Hematopoietic multipotent progenitor cell treated with erythropoietin and hydrocortisone succinate and interleukin-3 and kit ligand, for 4 days (in vitro differentiated cells): ENCODE results near the gene C15orf62.
A peak's percentile ranks its signal among the peaks of the same experiment; 100 is the strongest.

ENCODE experiments used
- DNase-seq: peaks from one replicate; pipeline ENCODE4 v3.0.0-alpha.2; 2015

The C15orf62 gene

DNA sequence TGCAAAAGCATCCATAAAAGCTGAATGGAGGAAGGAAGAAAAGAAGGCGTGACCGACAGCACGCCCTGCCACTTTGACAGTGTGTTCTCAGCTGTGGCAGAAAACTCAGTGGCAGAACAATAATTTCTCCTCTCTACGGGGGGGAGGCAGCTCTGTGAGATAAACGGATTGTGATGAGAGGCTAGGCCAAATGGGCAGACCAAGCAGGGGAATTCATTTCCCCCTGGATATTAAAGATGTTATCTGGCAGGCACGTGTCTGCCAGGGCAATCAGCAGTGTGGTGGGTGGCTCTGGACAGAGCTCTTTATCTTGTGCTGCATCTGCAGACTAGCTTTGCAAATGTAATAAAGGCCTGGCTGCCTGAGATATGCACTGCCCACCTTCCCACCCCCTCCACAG, 12.8 kb upstream of the C15orf62 start:
- DNase-seq: peak; percentile 86

DNA sequence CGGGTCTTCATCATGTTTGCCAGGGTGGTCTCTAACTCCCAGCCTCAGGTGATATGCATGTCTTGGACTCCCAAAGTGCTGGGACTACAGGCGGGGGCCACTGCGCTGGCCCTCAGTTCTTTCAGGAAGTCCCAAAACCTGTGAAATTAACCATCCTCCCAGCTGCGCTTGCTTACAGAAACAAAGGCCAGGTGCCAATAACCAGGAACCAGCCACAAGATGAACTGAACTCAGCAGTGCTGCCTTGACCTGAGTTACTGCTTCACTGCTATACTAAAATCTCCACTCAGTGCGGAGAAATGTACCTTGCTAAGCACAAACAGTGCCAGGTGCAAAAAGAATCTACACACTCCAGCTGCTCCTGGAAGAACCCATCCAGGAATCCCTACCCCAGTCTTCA, 9.8 kb upstream of the C15orf62 start:
- DNase-seq: no peak

DNA sequence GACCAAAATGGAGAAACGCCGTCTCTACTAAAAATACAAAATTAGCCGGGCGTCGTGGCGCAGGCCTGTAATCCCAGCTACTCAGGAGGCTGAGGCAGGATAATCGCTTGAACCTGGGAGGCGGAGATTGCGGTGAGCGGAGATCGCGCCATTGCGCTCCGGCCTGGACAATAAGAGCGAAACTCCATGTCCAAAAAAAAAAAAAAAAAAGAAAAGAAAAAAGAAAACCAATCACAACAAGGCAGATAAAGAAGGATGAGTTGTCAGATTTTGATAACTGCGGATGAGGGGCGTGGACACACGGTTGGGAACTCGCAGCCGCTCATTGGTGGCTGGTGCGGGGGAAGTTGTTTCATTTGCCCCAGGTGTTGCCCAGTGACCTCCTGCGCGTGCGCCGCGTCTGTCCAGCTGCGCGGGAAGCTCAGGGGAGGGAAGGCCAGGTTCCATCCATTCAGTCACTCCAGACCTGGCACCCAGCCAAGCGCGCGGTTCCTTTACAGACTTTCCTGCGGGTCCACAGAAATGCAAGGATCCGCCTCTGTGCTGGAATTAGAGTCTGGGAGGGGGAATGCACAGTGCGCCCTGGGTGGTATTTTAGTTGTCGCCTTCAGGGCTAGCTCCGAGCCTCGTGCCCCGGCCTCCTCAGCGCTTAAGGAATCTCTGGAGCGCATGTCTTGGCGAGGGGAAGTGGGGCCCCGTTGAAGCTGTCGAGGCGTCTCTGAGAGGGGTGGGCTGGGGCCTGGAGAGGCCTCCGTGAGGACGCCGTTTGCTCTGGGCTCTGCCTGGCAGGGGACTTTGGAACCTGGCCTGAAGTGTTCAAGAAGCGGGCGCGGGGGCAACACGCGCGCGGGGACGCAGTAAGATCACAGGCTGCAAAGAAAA, 6.6 kb upstream of the C15orf62 start:
- DNase-seq: peak; percentile 66

GRCh38 chr15:40763801-40764628, 5.8 kb upstream of the C15orf62 start, which contains the start of gene GCHFR:
TSS of gene GCHFR (plus strand) at chr15:40764068. CDS start at chr15:40764181, 113 bp downstream.
- DNase-seq: peak; percentile 84

DNA sequence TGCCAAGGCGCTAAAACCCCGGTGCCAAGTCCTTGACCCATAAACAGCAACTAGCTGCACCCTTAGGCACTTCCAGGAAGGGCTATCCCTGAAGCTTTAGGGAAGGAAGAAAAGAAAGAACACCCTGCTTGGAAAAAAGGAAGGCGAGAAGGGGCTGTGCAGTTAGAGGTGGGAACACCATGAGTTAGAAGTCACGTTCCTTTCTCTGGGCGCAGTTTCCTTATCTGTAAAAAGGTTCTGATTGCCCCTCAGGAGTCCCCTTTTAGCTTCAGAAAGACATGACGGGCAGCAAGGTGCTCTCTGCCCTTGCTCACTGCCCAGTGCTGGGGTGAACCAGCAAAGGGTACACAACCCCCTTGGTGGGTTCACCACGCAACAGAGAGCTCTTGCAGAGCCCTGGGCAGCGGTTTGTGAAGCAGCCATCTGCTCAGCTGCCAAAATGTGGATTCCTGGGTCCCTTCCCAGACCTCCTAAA, 5.1 kb upstream of the C15orf62 start:
- DNase-seq: peak; percentile 45

- DNase-seq: no peak
Observed at GRCh38 chr15:40766194-40766815, 3.5 kb upstream of the C15orf62 start.

GRCh38 chr15:40766906-40767837, 2.6 kb upstream of the C15orf62 start:
- peak; percentile 79 for DNase-seq

DNA sequence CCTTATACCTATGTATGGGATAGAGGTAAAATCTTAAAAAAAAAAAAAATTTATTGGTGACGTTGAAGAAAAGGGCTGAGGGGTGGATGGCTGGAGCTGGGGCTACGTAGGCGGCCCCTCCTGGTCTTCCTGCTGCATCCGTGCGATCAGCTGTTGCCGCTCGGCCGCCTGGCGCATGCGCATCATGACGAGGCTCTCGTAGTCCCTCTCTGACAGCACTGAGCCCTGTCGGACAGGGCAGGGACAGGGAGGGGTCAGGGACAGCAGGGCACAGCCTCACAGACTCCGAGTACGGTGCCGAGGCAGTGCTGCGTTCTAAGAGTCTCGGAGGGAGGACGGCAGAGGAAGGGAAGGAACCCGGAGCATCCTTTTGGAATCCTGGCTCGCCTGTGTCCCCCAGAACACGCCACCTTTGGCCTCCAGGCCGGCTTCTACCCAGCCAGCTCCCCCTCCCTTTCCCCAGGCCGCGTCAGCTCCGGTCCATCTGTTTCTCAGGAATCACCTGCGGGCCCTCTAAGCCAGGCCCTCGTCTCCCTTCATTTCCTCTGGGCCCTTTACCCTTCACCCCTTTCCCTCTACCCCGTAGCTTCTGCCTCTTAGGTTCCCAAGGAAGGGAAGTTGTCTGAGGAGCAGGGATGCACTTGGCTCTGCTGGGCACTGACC, 1.8 kb upstream of the C15orf62 start:
- no peak for DNase-seq

DNA sequence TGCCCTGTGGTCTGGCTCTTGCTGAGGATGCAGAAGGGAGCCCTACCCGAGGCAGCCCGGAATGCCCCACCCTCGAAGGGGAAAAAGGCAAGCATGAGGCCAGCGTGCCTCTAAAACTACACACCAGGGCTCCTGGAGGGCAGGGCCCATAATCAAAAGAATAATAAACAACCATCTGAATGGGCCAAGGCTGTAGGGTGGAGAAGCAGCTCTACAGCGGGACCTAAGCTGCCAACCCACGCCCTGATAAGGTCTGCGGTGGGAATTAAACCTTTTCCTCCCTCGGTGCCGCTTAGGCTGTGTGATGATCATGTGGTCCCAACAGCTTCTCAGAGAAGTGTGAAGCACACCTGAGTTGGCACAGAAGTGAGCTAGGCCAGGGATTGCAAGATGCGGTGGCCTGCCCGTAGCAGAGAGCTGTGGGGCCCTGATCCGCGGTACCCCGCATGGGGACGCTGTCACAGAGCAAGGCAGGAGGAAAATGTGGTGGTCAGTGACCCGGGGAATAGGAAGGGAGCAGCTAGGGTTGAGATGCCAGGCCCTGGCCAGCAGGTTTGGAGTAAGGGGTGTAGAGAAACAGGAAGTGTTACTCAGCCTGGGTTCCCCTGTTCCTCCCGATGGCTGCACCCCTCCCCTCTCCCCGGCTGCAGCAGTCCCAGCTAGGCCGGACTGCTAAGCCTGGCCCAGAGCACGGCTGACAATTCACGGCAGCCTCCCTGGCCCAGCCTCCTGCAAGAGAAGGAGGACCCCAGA, 1.1 kb upstream of the C15orf62 start:
- peak; percentile 83 for DNase-seq

- no peak for DNase-seq
Observed at GRCh38 chr15:40770147-40770721, 454 bp downstream of the C15orf62 start.

DNA sequence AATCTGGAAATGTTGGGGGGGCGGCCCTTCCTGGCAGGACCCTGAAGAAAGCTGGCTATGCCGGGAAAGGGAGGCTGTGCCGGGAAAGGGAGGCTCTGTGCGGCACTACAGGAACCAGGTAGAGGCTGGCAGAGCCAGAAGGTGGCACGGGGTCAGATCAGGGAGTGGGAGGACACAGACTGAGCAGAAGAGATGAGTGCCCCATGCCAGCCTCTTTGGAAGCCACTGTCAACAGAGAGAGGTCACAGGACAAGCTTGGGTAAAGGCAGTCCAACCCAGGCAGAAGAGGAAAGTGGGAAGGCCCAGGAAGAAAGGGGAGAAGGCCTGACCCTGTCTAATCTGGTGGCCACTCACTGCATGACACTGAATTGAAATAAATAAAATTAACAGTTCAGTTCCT, 1.5 kb downstream of the C15orf62 start:
- no peak for DNase-seq

DNA sequence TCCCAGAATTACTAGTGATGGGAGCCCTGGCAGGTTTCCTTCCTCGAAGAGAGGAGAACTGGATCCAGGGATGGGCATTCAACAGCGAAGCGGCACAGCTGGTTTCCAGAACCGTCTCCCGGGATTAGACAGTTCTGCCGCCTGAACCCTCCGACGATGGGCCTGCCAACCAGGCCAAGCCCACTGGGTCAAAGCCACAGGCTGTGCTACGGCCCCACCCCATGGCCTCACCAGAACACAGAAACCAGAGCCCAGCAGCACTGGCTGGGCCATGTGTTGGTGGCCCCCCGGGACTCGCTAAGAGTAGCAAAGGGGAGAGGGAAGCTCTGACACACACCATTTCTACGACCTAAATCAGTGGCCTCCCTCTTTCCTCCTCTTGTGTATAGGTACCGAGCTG, 2.2 kb downstream of the C15orf62 start:
- DNase-seq: no peak

DNA sequence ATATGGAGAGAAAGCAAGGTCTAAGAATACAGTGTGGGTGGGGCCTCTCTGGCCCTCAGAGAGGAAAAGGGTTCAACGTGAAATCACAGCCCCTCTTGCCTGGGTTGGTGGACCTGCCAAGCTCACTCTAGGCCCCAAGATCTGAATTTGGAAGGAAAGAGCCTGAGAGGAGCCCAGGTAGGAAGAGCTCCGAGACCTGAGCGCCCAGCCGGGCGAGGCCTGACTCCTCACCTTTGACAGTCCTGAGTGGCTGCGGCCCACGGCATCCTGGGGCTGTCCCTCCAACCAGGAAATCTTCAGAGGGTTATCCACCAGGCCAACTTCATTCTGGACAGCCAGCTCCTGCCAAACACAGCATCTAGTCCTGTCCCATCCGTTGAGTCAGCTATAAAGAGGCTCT, 3.7 kb downstream of the C15orf62 start:
- DNase-seq: no peak

DNA sequence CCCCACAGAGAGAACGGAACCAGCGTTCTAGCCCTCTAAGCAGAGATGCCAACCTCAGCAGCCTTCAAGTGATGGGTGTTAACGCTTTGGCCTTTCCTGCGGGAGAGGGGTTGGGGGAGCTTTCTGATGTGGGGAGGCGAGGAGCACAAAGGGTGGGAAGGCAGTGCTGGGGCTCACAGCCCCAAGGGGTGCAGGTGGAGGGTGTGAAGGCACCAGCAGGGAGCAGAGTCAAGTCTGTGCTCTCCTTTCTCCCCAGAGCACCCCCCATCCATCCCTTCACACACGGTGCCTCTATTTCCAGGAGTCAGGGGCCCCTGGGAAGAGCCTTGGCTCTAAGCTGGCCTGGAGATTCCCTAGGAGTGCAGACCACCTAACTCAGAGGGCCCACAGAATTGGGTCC, 4.1 kb downstream of the C15orf62 start:
- no peak for DNase-seq

DNA sequence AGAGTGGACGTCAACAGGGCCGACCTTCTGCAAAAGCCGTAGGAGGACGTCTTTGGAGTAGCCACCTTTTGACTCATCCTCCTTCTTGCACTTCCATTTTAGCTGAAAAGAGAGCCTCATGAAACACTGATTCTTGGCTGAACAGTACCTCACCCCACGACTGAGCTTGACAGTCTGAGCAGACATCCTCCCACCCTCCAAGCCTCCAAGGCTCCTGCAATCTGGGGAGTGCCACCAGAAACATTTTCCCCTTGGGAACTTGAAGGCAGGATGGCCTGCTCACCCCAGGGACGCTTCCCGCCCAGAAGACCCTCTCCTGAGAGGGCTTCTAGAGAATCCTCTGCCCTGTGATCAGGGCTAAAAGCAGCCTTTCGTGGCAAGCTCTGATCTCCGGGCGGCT, 5.2 kb downstream of the C15orf62 start:
- DNase-seq: no peak

- no peak for DNase-seq
Observed at GRCh38 chr15:40775740-40776536, 6.2 kb downstream of the C15orf62 start.

DNA sequence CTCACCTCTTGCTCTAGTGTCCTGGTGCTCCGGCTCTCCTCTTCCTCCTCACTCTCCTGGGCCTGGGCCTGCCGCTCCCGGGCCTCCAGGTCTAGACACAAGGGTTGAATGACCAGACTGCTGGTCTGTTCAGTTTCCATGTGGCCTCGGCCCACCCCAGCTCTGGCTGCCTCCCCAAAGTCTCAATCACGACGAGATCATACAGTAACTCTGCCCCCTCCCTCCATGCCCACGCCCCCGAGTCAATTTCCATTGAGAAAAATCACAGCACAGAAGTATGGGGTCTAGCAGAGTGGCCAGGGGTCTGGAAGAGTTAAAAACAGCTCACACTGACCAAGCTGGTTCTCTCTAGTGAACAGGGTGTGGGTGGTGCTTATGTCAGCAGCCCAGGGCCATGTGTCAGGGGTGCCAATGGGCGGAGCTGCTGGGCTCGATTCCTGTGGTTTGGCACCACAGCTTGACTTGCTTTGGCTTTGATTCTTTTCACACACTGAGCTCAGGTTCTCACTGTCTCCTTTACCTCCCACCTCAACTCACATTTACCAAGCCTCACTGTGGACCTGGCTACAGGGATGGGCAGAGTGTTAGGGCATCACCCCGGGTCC, 6.9 kb downstream of the C15orf62 start:
- DNase-seq: peak; percentile 73

- DNase-seq: peak; percentile 83
Observed at GRCh38 chr15:40782609-40783227, 12.9 kb downstream of the C15orf62 start.

DNA sequence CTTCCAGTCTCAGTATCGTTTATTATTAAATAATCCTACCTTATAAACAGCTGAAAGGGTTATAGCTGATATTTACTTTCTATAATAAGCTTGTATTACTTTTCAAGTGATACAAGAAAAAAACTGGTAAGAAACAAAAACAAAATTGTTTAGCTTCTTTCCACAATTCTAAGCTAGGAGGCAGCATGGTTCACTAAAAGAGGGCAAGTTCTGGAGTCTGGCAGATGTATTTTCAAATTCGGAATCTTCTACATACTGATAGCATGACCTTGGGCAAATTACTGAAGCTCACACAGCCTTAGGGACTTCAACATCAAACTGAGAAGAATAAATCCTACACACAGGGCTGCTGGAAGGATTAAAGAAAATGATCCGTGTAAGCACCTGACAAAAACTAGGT, 15.4 kb downstream of the C15orf62 start:
- DNase-seq: no peak
